ENCODE results near the gene HOXC13. TPM values are rescaled to one million over a fixed set of nuclear protein-coding genes. Genes with fewer than 3 reads are reported as not detected.

Gene HOXC13
- polyA plus RNA-seq, 4 donors = not detected

- DNase-seq (ENCODE audit: low read depth in 4 of 4, low spot score in 2 of 4) = no peak
Observed at GRCh38 chr12:53969588-53970259, 31.1 kb downstream of the HOXC13 start.

GRCh38 chr12:53970451-53970850 is 31.8 kb downstream of the HOXC13 start:
- DNase-seq (ENCODE audit: low read depth in 4 of 4, low spot score in 2 of 4) = no peak

GRCh38 chr12:53971129-53971528 is 32.5 kb downstream of the HOXC13 start:
- DNase-seq (ENCODE audit: low read depth in 4 of 4, low spot score in 2 of 4) = no peak

GRCh38 chr12:53971686-53972085 is 33.1 kb downstream of the HOXC13 start:
- no peak for DNase-seq (ENCODE audit: low read depth in 4 of 4, low spot score in 2 of 4)

- DNase-seq (ENCODE audit: low read depth in 4 of 4, low spot score in 2 of 4) = no peak
Observed at GRCh38 chr12:53972152-53972702, 33.6 kb downstream of the HOXC13 start.

- DNase-seq (ENCODE audit: low read depth in 4 of 4, low spot score in 2 of 4) = no peak
Observed at GRCh38 chr12:53972722-53973235, 34.1 kb downstream of the HOXC13 start, which contains the start of gene HOXC11. TSS of gene HOXC11 (plus strand) at chr12:53973126. CDS start at chr12:53973242, 116 bp downstream.

GRCh38 chr12:53973236-53974042 is 34.8 kb downstream of the HOXC13 start:
- no peak for DNase-seq (ENCODE audit: low read depth in 4 of 4, low spot score in 2 of 4)

- DNase-seq (ENCODE audit: low read depth in 4 of 4, low spot score in 2 of 4) = no peak
Observed at GRCh38 chr12:53974084-53975063, 35.7 kb downstream of the HOXC13 start, which contains the start of gene HOTAIR. TSS of gene HOTAIR (minus strand) at chr12:53974954.

GRCh38 chr12:53975064-53975471 is 36.4 kb downstream of the HOXC13 start:
- DNase-seq (ENCODE audit: low read depth in 4 of 4, low spot score in 2 of 4) = no peak

GRCh38 chr12:53975479-53976152 is 37.0 kb downstream of the HOXC13 start:
- no peak for DNase-seq (ENCODE audit: low read depth in 4 of 4, low spot score in 2 of 4)

GRCh38 chr12:53976172-53976822 is 37.7 kb downstream of the HOXC13 start:
- DNase-seq (ENCODE audit: low read depth in 4 of 4, low spot score in 2 of 4) = no peak

GRCh38 chr12:53976823-53977595 is 38.4 kb downstream of the HOXC13 start:
- DNase-seq (ENCODE audit: low read depth in 4 of 4, low spot score in 2 of 4) = no peak

- no peak for DNase-seq (ENCODE audit: low read depth in 4 of 4, low spot score in 2 of 4)
Observed at GRCh38 chr12:53977596-53978445, 39.2 kb downstream of the HOXC13 start.

GRCh38 chr12:53978477-53979356 is 40.1 kb downstream of the HOXC13 start:
- DNase-seq (ENCODE audit: low read depth in 4 of 4, low spot score in 2 of 4) = no peak

GRCh38 chr12:53980104-53980801 is 41.6 kb downstream of the HOXC13 start:
- DNase-seq (ENCODE audit: low read depth in 4 of 4, low spot score in 2 of 4) = no peak

Measured in left renal cortex interstitium (tissue), 4 donors.